ENCODE results near the gene PRKCG.

GRCh38 chr19:53927739-53928138, 45.7 kb downstream of the PRKCG start:
- TF ChIP-seq CTCF (IDR thresholded peaks at IDR 0.05 in 4 of 5, conservative IDR thresholded peaks at IDR 0.05 in 1 of 5): no peak
- TF ChIP-seq POLR2A (IDR thresholded peaks at IDR 0.05): no peak
